ENCODE data around the gene EPYC.

Gene EPYC

DNA sequence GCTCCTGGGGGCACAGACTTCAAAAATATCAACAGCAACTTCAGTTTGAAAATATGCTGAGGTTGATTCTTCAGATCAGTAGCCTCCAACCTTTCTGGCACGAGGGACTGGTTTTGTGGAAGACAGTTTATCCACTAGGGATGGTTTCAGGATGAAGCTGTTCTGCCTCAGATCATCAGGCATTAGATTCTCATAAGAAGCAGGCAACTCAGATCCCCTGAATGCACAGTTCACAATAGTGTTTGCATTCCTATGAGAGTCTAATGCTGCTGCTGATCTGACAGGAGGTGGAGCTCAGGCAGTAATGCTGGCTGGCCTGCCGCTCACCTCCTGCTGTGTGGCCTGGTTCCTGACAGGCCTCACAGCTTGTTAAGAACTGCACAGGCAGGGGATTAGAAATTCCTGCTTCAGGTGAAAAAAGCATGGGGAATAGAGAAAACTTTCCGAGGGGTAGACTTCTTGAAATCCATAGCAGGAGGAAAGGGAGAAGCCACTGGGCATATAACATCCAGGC lies 12.8 kb downstream of the EPYC start:
- H3K79me1 ChIP-seq (ENCODE audit: low read depth, low read length), result no peaks in the 10 kb centered on the region
- H3K18ac ChIP-seq (ENCODE audit: low read length), result no peak overlapping the region
- no peak overlapping the region for H3K23ac ChIP-seq (ENCODE audit: low read depth, low read length, poor library complexity)
- H3K14ac ChIP-seq (ENCODE audit: low read length), result no peak overlapping the region
- H2BK12ac ChIP-seq (ENCODE audit: low read length), result no peak overlapping the region
- H3K27me3 ChIP-seq (ENCODE audit: control insufficient read depth in 3 of 3, insufficient read depth in 3 of 3, low read depth in 1 of 3, low read length in 3 of 3), result no peaks in the 10 kb centered on the region
- no peak overlapping the region for H2BK120ac ChIP-seq (ENCODE audit: low read depth, low read length)
- no peak overlapping the region for H3K4me3 ChIP-seq (ENCODE audit: low read length in 2 of 2)
- WGBS, 2 donors (ENCODE audit: extremely low coverage in 2 of 2, insufficient read length in 2 of 2, insufficient replicate concordance in 1 of 2), result no CpG with 5 or more reads among the region's 3 CpGs
- H3K4me2 ChIP-seq (ENCODE audit: insufficient read depth, low read length, poor library complexity, severe bottlenecking), result no peak overlapping the region
- H2BK15ac ChIP-seq (ENCODE audit: low read length), result no peak overlapping the region
- peaks cover 0 to 7% of the 10 kb centered on the region in 2 donors for H3K9me3 ChIP-seq (replicated peaks in 1 of 2; ENCODE audit: control insufficient read depth in 2 of 2, insufficient read depth in 1 of 2, low read depth in 1 of 2, low read length in 2 of 2)
- no peak overlapping the region for H3K27ac ChIP-seq (replicated peaks; ENCODE audit: low read length)
- no peak overlapping the region for H2AK5ac ChIP-seq (ENCODE audit: low read depth, low read length)
- DNase-seq (ENCODE audit: low spot score), result no peak
- H3K4me1 ChIP-seq (ENCODE audit: control insufficient read depth in 2 of 2, insufficient read depth in 1 of 2, low read depth in 1 of 2, low read length in 2 of 2), result no peaks in the 10 kb centered on the region
- no peak overlapping the region for H2AFZ ChIP-seq (ENCODE audit: low read length)
- no peaks in the 10 kb centered on the region for H3K36me3 ChIP-seq (replicated peaks in 1 of 2; ENCODE audit: control insufficient read depth in 2 of 2, insufficient read depth in 2 of 2, low read length in 2 of 2)
- H4K91ac ChIP-seq (ENCODE audit: low read depth, low read length, poor library complexity), result no peak overlapping the region
- H2BK5ac ChIP-seq (ENCODE audit: low read length), result no peak overlapping the region
- no peak overlapping the region for H3K4ac ChIP-seq (ENCODE audit: low read length)
- H3K9ac ChIP-seq (ENCODE audit: low read depth, low read length, poor library complexity), result no peak overlapping the region
- H4K8ac ChIP-seq (ENCODE audit: low read depth, low read length), result no peak overlapping the region

GRCh38 chr12:90990611-90991010 lies 14.2 kb downstream of the EPYC start:
- no peak overlapping the region for H3K4me2 ChIP-seq (ENCODE audit: insufficient read depth, low read length, poor library complexity, severe bottlenecking)
- H3K9me3 ChIP-seq (replicated peaks in 1 of 2; ENCODE audit: control insufficient read depth in 2 of 2, insufficient read depth in 1 of 2, low read depth in 1 of 2, low read length in 2 of 2), result peaks cover 2 to 7% of the 10 kb centered on the region in 2 donors
- no peak overlapping the region for H4K91ac ChIP-seq (ENCODE audit: low read depth, low read length, poor library complexity)
- no peak overlapping the region for H3K23ac ChIP-seq (ENCODE audit: low read depth, low read length, poor library complexity)
- no peak overlapping the region for H2BK120ac ChIP-seq (ENCODE audit: low read depth, low read length)
- no peaks in the 10 kb centered on the region for H3K36me3 ChIP-seq (replicated peaks in 1 of 2; ENCODE audit: control insufficient read depth in 2 of 2, insufficient read depth in 2 of 2, low read length in 2 of 2)
- no peak overlapping the region for H3K4me3 ChIP-seq (ENCODE audit: low read length in 2 of 2)
- no peak overlapping the region for H2AK5ac ChIP-seq (ENCODE audit: low read depth, low read length)
- no peak overlapping the region for H3K14ac ChIP-seq (ENCODE audit: low read length)
- H3K9ac ChIP-seq (ENCODE audit: low read depth, low read length, poor library complexity), result no peak overlapping the region
- H2BK5ac ChIP-seq (ENCODE audit: low read length), result no peak overlapping the region
- no peak overlapping the region for H4K8ac ChIP-seq (ENCODE audit: low read depth, low read length)
- no peak overlapping the region for H2BK15ac ChIP-seq (ENCODE audit: low read length)
- no CpG with 5 or more reads among the region's 3 CpGs for WGBS, 2 donors (ENCODE audit: extremely low coverage in 2 of 2, insufficient read length in 2 of 2, insufficient replicate concordance in 1 of 2)
- H3K4me1 ChIP-seq (ENCODE audit: control insufficient read depth in 2 of 2, insufficient read depth in 1 of 2, low read depth in 1 of 2, low read length in 2 of 2), result no peaks in the 10 kb centered on the region
- H3K18ac ChIP-seq (ENCODE audit: low read length), result no peak overlapping the region
- DNase-seq (ENCODE audit: low spot score), result no peak
- H2BK12ac ChIP-seq (ENCODE audit: low read length), result no peak overlapping the region
- H2AFZ ChIP-seq (ENCODE audit: low read length), result no peak overlapping the region
- H3K27me3 ChIP-seq (ENCODE audit: control insufficient read depth in 3 of 3, insufficient read depth in 3 of 3, low read depth in 1 of 3, low read length in 3 of 3), result no peaks in the 10 kb centered on the region
- no peak overlapping the region for H3K27ac ChIP-seq (replicated peaks; ENCODE audit: low read length)
- H3K79me1 ChIP-seq (ENCODE audit: low read depth, low read length), result no peaks in the 10 kb centered on the region
- no peak overlapping the region for H3K4ac ChIP-seq (ENCODE audit: low read length)

DNA sequence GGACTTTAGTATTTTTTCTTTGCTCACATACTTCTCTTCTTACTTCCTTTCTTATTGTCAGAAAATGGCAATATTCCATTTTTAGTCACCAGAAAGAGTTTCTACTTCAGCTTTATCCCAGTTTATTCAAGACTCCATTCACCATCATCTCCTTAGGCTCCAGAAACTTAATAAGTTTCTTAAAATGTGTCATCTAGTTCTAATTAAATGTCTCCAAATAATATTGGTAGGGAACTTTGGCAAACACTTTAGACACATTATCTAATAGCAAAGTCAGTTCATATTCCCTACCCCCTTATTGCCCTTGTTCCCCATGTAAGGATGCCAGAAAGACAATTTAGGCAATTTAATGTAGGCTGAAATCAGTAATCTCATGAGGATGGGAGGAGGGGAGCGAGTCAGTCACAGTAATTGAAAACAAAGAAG lies 15.1 kb downstream of the EPYC start:
- no peak for DNase-seq (ENCODE audit: low spot score)
- H3K36me3 ChIP-seq (replicated peaks in 1 of 2; ENCODE audit: control insufficient read depth in 2 of 2, insufficient read depth in 2 of 2, low read length in 2 of 2), result no peaks in the 10 kb centered on the region
- H3K4me2 ChIP-seq (ENCODE audit: insufficient read depth, low read length, poor library complexity, severe bottlenecking), result no peak overlapping the region
- no CpG with 5 or more reads among the region's 1 CpG for WGBS, 2 donors (ENCODE audit: extremely low coverage in 2 of 2, insufficient read length in 2 of 2, insufficient replicate concordance in 1 of 2)
- no peak overlapping the region for H4K91ac ChIP-seq (ENCODE audit: low read depth, low read length, poor library complexity)
- H3K23ac ChIP-seq (ENCODE audit: low read depth, low read length, poor library complexity), result no peak overlapping the region
- H3K18ac ChIP-seq (ENCODE audit: low read length), result no peak overlapping the region
- no peak overlapping the region for H2BK15ac ChIP-seq (ENCODE audit: low read length)
- H3K27ac ChIP-seq (replicated peaks; ENCODE audit: low read length), result no peak overlapping the region
- H2BK12ac ChIP-seq (ENCODE audit: low read length), result no peak overlapping the region
- no peaks in the 10 kb centered on the region for H3K4me1 ChIP-seq (ENCODE audit: control insufficient read depth in 2 of 2, insufficient read depth in 1 of 2, low read depth in 1 of 2, low read length in 2 of 2)
- no peaks in the 10 kb centered on the region for H3K27me3 ChIP-seq (ENCODE audit: control insufficient read depth in 3 of 3, insufficient read depth in 3 of 3, low read depth in 1 of 3, low read length in 3 of 3)
- H3K9me3 ChIP-seq (replicated peaks in 1 of 2; ENCODE audit: control insufficient read depth in 2 of 2, insufficient read depth in 1 of 2, low read depth in 1 of 2, low read length in 2 of 2), result peaks cover 2 to 7% of the 10 kb centered on the region in 2 donors
- no peak overlapping the region for H3K4me3 ChIP-seq (ENCODE audit: low read length in 2 of 2)
- H4K8ac ChIP-seq (ENCODE audit: low read depth, low read length), result no peak overlapping the region
- no peak overlapping the region for H2BK120ac ChIP-seq (ENCODE audit: low read depth, low read length)
- H3K4ac ChIP-seq (ENCODE audit: low read length), result no peak overlapping the region
- H3K9ac ChIP-seq (ENCODE audit: low read depth, low read length, poor library complexity), result no peak overlapping the region
- H3K14ac ChIP-seq (ENCODE audit: low read length), result no peak overlapping the region
- H3K79me1 ChIP-seq (ENCODE audit: low read depth, low read length), result no peaks in the 10 kb centered on the region
- H2BK5ac ChIP-seq (ENCODE audit: low read length), result no peak overlapping the region
- no peak overlapping the region for H2AFZ ChIP-seq (ENCODE audit: low read length)
- no peak overlapping the region for H2AK5ac ChIP-seq (ENCODE audit: low read depth, low read length)

GRCh38 chr12:90987520-90987919 lies 17.3 kb downstream of the EPYC start:
- Histone ChIP-seq H2BK120ac (ENCODE audit: low read depth, low read length) (no peak overlapping the region), H2BK15ac (ENCODE audit: low read length) (no peak overlapping the region), H3K4me1 (ENCODE audit: control insufficient read depth in 2 of 2, insufficient read depth in 1 of 2, low read depth in 1 of 2, low read length in 2 of 2) (peaks cover 0 to 3% of the 10 kb centered on the region in 2 donors), H3K4me3 (ENCODE audit: low read length in 2 of 2) (no peak overlapping the region), H3K27ac (replicated peaks; ENCODE audit: low read length) (no peak overlapping the region), H4K91ac (ENCODE audit: low read depth, low read length, poor library complexity) (no peak overlapping the region), H3K79me1 (ENCODE audit: low read depth, low read length) (no peaks in the 10 kb centered on the region), H2BK5ac (ENCODE audit: low read length) (no peak overlapping the region), H2BK12ac (ENCODE audit: low read length) (no peak overlapping the region), H4K8ac (ENCODE audit: low read depth, low read length) (no peak overlapping the region), H3K36me3 (replicated peaks in 1 of 2; ENCODE audit: control insufficient read depth in 2 of 2, insufficient read depth in 2 of 2, low read length in 2 of 2) (no peaks in the 10 kb centered on the region), H3K27me3 (ENCODE audit: control insufficient read depth in 3 of 3, insufficient read depth in 3 of 3, low read depth in 1 of 3, low read length in 3 of 3) (no peaks in the 10 kb centered on the region), H2AFZ (ENCODE audit: low read length) (no peak overlapping the region), H3K18ac (ENCODE audit: low read length) (no peak overlapping the region), H3K23ac (ENCODE audit: low read depth, low read length, poor library complexity) (no peak overlapping the region), H3K4me2 (ENCODE audit: insufficient read depth, low read length, poor library complexity, severe bottlenecking) (no peak overlapping the region), H3K14ac (ENCODE audit: low read length) (no peak overlapping the region), H3K9ac (ENCODE audit: low read depth, low read length, poor library complexity) (no peak overlapping the region), H3K9me3 (replicated peaks in 1 of 2; ENCODE audit: control insufficient read depth in 2 of 2, insufficient read depth in 1 of 2, low read depth in 1 of 2, low read length in 2 of 2) (peaks cover 2 to 7% of the 10 kb centered on the region in 2 donors), H3K4ac (ENCODE audit: low read length) (no peak overlapping the region), H2AK5ac (ENCODE audit: low read depth, low read length) (no peak overlapping the region)
- DNase-seq (ENCODE audit: low spot score), result no peak
- no CpG with 5 or more reads among the region's 1 CpG for WGBS, 2 donors (ENCODE audit: extremely low coverage in 2 of 2, insufficient read length in 2 of 2, insufficient replicate concordance in 1 of 2)
